GM18499 (cell line): Measurements from ENCODE around the gene ATM.
"Not testable (repeated sequence)": the region's sequence is repeated elsewhere in the genome, so short reads cannot be mapped to it uniquely, and the experiment has no call there.

ENCODE experiments used
- ATAC-seq: cut with Tn5 transposase; IDR thresholded peaks from one replicate; pipeline ENCODE4 v1.9.1; 2021; ENCODE audit warnings: moderate number of reproducible peaks; ENCODE audit not compliant: insufficient read depth, unreplicated experiment

ATM gene

DNA sequence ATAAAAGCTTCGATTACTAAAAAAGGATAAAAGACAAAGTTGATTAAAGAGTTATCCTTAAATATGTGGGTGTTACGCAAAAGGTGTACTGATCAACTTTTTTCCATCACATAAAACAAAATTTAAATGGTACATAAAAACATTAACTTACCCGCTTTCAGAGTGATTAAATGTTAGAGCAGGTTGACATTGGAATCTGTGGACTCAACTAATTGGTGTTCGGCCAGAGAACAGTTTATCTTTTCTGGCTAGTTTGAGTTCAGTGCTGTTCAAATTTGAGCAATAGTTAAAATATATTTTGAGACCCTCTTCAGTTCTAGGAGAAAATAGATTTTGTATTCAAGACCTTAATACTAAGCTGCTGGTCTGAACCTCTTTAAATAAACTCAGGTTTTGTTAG, 56.1 kb downstream of the ATM start:
- no peak for ATAC-seq

DNA sequence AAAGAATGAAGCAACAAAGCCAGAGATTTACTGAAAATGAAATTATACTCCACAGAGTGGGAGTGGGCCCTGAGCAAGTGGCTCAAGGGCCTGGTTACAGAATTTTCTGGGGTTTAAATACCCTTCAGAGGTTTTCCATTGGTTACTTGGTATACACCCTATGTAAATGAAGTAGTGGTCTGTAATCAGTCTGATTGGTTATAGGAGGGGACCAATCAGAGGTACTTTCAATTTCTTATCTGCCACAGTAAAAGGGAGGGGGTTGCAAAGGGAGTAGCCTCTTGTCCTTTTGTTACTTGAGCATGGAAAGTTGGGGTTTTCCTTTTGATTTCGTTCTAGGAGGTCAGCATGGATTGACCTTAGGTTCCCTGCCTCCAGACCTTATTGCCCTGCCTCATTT, 63.5 kb downstream of the ATM start:
- ATAC-seq: no peak

DNA sequence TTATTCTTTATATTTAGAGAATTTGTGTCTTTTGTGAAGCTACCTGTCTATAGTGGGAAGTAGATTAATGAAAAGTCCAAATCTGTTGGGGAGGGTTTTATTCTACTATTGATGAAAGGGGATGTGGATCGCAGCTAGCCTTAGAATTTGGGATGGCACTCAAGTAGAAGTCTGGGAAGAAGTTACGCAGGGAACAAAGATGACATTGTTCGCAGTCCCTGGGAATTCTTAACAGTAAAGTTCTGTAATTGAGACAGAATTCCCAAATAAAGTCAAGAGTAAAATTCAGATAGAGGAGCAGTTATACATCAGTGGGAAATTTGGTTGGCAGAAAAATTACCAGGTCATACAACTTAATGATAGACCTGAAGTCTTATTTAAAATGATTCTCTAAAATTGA, 64.1 kb downstream of the ATM start:
- no peak for ATAC-seq

DNA sequence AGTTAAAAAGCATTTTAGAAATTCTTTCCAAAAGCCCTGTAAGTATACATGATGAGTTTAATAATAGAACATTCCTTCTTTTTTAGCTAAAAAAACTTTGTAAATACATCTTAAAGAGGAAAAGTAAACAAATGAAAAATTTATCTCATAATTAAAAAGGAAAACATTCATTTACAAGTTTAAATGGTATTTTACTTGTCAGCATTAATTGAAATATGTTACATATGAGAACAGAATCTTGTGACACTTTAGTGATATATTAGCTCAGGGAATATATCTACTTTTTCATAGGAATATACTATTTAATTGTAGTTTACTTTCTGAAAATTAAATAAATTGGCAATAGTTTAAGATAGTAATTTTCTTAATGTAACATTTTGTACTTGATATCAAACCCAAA, 66.2 kb downstream of the ATM start:
- ATAC-seq: not testable (repeated sequence)

DNA sequence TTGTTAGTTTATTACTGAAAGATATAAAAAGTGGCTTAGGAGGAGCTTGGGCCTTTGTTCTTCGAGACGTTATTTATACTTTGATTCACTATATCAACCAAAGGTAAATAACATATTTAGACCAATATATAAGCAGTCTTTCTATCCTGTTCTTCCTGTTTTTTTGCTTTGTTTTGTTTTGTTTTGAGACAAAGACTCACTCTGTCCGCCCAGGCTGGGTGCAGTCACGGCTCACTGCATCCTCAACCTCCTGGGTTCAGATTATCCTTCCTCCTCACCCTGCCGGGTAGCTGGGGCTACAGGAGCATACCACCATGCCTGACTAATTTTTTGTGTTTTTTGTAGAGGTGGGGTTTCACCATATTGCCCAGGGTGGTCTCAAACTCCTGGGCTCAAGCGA, 66.8 kb downstream of the ATM start:
- no peak for ATAC-seq

DNA sequence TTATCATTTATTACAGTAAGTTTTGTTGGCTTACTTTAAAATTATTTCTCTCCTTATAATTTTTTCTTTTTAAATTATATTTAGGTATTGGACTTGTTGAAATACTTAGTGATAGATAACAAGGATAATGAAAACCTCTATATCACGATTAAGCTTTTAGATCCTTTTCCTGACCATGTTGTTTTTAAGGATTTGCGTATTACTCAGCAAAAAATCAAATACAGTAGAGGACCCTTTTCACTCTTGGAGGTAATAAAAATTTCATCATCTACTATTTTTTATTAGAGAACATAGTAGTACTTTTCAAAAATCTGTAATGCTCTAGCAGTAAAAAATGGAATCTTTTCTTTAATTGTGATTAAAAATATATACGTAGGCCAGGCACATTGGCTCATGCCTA, 70.4 kb downstream of the ATM start:
- no peak for ATAC-seq

DNA sequence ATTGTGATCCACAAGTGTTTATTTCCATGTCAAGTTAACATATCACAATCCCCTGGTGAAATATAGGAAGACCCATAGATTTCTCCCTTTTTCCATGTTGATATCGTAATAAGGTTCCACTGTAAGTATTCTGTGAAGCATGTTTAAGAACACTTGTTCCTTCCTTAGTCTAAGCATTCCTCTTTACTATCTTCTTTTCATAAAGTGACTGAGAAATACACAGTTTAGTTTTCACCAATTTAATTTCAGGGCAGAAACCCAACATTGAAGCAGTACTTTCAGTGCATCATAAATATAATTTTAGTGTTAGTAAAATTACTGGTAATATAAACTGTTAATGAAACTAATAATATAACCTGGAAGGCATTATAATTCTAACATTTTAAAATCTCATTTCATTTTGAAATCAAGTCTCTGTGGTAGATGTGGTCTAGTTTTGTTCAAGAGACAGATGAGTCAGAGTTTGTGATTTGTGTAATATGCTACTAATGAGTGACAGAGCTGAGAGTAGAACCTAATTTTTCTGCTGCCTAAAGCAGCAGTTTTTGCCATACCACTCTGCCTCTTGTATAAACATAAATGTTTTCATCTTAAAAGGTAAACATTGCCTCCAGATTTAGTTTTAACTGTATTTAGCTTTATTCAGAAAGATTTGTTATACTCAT, 79.4 kb downstream of the ATM start:
- peak; percentile 95 for ATAC-seq

DNA sequence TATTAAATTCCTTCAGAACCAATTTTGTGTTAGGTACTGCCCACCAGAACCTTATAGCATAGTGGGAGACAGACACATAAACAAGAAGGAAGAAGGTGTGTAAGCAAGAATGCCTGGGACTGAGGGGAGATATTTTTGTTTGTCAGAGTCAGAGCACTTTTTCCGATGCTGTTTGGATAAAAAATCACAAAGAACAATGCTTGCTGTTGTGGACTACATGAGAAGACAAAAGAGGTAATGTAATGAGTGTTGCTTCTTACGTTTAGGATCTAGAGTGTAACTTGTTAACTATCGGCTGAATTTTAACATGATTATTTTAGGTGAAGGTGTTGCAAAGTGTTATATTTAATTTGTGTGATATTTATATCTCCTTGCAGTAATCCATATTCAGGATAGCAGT, 84.9 kb downstream of the ATM start:
- ATAC-seq: no peak

DNA sequence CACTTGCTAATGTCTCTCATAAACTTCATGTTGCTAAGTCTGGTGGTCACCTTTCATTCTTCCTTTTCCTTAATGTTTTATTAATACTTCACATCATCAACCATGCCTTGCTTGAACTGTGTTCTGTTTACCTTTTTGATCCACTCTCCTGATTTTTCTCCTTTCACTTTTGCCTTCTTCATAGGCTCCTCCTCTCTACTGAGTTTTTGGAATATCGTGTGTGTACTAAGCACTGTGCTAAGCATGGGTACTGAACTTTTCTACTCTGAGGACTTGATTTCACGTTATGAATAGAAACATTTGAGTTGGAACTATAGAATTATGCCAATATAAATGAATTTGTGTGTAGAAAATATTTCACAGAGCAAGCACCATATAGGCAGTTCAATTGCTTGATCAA, 90.6 kb downstream of the ATM start:
- no peak for ATAC-seq

DNA sequence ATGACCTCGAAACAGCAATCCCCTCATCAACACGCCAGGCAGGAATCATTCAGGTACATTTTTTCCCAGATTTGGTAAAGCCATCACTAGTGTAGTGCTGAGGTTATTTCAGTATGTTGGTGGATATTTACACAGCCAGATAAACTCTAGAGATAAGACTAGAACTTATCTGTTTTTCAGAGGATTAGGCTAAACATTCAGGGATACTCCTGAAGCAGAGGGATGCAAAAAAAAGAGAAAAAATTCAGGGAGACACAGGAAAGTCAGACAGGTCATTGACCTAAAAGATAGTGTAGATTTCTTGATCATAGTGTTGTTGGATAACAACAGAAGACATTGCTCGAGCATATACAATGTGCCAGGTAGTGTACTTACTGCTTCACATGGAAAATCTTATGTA, 93.2 kb downstream of the ATM start:
- ATAC-seq: no peak

DNA sequence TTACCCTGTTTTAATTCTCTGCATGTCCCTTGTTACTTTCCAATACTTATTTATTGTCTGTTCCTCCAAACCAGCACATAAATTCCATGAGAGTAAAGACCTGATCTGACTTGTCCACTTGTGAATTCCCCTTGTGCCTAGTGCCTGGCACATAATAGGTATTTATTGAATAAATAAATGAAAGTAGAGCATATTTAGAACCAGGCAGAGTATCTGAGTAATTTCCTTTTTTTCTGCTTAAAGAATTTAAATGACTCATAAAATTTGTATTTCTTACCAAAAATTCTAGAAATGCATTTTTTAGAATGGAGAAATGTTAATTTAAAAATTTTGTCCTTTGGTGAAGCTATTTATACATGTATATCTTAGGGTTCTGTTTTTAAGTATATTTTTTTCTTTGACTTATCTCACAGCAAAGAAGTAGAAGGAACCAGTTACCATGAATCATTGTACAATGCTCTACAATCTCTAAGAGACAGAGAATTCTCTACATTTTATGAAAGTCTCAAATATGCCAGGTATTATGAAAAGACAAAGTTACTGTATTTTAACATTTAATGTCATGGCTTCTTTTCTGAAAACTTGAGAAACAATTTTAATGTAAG, 96.8 kb downstream of the ATM start:
- no peak for ATAC-seq

DNA sequence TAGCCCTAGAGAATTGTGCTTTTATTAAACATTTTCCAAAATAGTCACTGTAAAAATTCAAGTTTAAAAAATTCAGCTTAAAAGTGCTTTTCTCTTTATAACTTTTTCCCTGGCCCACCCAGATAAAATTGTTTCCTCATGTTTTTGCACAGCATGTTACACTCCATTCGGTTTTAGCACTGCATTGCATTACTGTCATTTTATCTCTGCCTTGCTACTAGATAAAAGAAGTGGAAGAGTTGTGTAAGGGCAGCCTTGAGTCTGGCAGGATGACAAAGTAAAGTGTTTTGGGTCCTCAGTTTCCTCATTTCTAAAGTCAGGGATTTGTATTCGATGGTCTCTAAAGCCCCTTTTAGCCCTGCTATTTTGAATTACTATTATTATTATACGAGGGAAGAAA, 99.8 kb downstream of the ATM start:
- no peak for ATAC-seq

DNA sequence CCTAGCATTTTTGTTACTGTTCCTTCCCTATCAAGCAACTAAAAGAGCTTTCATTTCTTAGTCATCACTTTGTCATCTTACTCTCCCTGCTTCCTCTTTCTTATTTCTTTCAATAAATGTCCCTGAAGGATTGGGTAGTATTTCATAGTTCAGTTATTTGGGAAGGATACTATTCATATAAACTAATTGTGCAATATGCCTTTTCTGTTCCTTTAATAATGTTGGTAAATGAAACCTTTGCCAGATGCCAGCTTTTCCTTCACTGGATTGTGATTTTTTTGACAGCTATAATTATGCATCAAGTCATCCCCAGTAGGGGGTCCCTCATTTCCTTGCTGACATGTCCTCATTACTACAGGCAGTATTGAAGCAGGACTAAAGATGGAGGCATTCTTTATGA, 101.7 kb downstream of the ATM start:
- ATAC-seq: no peak

DNA sequence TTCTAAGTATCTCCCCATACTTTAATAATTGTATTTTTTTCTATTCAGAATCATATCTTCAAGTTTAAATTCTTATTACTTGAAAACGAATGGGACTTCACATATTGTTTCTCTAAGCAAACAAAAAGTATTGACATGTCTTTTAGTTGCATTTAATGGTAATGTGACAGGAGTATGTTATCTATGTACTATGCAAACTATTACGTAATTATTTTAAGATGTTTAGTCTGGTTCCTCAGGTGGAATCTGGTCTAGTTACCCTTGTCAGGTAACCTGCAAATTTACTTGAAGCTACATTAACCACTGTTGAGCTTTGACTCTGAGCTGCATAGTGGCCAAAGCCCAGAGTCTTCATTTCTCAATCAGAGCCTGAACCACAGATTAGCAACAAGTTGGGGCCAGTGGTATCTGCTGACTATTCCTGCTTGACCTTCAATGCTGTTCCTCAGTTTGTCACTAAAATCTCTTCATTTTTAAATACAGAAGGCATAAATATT, 110.6 kb downstream of the ATM start:
- no peak for ATAC-seq

DNA sequence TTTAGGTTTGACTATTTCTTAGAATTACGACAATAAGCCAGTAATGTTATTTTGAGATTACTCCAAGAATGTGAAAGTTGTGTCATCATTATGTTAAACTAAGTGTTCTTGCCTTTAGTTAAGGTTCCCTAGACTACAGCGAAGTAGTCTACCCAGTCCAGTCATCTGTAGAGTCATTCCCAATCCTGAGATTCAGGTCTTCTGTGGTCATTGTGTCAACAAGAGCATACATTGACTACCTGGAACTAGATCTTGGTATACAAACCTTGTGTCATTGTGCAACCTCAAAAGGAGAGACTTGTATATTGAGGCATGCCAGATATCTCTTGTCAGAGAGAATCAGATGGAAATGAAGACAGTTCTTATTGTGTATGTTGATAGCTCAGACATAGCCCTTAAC, 115.9 kb downstream of the ATM start:
- ATAC-seq: no peak

DNA sequence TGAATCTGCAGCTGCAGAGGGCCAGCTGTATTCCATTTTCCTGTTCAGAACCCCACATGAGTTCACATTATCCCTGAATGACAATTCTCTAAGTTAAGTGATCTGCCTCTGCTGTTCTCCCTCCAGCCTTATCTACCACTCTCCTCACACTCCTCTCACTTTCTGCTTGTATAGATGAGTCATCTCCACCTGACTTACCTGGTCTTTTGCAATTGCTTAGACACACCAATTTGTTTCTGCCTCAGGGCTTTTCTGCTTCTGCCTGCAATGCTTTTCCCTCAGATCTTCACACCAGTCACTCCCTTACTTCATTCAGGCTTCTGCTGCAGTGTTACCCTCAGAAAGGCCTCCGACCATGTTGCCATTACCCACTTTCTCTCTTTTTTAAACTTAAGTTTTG, 118.1 kb downstream of the ATM start:
- ATAC-seq: no peak

DNA sequence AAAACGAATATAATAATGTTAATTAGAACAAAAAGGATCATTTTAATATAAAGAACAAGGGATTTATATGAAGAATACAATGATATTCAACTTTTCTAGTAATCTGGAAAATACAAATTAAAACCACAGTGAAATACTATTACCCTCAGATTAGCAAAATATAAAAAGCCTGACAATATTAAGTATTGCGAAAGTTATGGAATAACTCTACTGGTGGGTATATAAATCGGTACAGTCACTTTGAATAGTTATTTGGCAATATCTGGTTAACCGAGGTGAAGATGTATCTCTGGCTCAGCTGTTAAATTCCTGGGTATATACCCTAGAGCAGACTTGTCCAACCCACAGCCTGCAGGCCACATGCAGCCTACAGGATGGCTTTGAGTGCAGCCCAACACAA, 118.8 kb downstream of the ATM start:
- ATAC-seq: no peak

DNA sequence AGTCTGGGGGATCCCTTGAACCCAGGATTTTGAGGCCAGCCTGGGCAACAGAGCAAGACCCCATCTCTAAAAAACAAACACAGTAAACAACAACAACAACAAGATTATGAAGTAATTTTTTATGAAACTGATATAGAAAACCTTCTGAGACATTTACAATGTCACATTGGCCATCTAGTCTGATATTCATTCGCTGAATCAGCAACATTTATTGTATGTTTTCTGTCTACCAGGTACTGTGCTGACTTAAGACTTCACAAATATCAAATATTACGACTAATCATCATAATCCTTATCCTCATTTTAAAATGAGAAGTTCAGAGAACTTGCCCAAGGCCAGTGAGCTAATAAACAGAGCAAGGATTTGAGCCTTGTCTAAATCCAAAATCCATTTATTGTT, 120.8 kb downstream of the ATM start:
- no peak for ATAC-seq

DNA sequence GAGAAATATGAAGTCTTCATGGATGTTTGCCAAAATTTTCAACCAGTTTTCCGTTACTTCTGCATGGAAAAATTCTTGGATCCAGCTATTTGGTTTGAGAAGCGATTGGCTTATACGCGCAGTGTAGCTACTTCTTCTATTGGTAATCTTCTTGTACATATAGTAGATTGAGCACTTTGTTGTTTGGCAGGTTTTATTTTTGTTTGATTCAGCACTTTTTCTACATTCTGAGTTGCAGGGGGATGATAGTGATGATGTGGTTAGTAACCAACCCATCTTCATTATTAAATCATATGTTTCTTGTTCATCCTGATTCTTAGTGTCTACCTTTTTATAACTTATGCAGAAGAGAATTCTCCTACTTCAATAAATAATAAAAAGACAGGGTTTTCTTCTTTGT, 122.9 kb downstream of the ATM start:
- no peak for ATAC-seq

DNA sequence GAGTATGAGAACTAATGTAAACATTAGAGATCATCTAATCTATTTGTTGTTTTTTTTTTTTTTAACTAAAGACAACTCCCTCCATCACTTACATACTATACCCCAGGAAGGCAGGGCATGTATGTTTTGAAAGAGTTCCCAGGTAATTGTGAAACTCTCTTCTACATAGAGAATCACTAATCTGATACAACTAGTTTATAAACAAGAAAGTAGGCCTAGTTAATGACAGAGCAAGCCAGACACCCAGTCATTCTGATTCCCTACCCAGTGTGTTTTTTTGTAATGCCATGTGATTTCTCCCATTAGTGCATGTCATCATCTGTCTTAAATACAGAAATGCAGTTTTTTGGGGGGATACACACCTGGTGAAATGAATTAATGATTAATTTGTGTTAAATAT, 123.6 kb downstream of the ATM start:
- ATAC-seq: no peak

DNA sequence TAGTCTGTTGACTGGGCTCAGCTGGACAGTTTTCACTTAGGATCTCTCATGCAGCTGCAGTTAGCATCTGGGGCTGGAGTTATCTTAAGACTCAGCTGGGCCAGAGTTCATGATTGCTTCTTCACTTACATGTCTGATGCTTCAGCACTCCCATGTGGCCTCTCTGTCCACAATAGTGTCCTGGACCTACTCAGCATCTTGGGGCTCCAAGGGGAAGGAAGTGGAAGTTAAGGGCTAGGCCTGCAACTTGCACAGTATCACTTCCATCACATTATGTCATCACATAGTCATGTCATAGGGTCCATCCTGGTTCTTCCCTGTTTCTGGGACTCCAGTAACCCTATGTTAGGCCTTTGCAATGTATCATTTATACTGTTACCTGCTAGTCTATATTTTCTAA, 128.6 kb downstream of the ATM start:
- no peak for ATAC-seq

DNA sequence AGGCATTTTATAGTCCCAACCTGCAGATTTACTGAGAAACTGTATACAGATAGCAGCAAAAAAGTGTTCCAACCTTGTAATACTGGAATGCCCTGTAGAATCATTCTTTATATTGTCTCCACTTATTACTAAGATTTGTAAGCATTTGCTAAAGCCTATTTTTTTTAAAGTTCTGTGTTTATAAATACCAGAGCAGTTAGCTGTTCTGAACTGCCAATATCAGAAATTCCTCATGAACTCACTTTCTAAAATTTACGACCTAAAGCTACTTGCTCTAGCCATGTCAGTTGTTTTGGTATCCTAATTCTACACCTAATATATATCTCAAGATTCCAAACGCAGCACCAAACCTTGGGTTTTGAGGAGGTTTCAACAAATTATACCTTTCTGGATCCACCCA, 141.3 kb downstream of the ATM start:
- ATAC-seq: no peak
